HG02588 (cell line): ENCODE measurements around the gene FAM210A.
"Not testable (repeated sequence)": the region's sequence is repeated elsewhere in the genome, so short reads cannot be mapped to it uniquely, and the experiment has no call there.

ENCODE experiments used
- ATAC-seq: cut with Tn5 transposase; IDR thresholded peaks from one replicate; pipeline ENCODE4 v1.9.1; 2021; ENCODE audit warnings: mild to moderate bottlenecking, moderate library complexity; ENCODE audit not compliant: unreplicated experiment

The FAM210A gene, protein sequence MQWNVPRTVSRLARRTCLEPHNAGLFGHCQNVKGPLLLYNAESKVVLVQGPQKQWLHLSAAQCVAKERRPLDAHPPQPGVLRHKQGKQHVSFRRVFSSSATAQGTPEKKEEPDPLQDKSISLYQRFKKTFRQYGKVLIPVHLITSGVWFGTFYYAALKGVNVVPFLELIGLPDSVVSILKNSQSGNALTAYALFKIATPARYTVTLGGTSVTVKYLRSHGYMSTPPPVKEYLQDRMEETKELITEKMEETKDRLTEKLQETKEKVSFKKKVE

DNA sequence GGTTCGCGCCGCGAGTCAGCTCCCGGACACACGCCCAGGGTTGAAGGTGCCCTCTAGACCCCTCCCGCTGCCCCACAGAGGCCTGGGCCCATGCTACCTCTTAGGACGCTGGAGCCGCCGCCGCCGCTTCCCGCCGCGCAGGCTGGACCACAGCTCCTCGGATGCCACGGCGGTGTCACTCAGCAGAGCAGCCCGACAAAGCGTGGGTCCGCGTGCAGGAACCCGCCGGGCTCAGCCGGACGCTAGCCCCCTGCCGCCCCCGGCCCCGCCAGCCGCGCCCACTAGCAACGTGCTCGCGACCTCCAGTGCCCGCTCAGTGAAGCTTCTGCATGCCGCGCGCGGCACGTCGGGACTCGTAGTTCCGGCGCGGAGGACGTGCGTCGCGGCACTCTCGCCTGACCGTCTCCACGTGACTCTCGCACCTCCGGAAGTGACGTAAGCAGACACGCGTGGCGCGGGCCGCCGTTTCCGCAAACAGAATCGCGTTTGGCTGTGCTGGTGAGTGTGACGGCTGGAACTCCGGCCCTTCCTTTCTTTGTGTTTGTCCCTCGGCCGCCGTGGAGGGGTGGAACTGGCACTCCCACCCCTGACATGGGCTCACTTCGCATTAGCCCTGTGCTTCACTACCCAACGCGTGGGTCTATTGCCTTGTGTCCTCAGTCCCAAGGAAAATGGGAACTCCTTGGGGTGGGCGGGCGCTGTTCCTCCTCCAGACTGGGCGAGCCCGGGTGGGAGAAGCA lies at the start of gene FAM210A, which contains the start of gene RNMT:
Gene FAM210A (minus strand): TSS at position 327 of the 740 bp plus-strand sequence. CDS start 44,481 bp downstream, outside the sequence.
Gene RNMT (plus strand): TSS at position 442 of the 740 bp plus-strand sequence. CDS start 4,845 bp downstream, outside the sequence.
- ATAC-seq: peak; percentile 95

DNA sequence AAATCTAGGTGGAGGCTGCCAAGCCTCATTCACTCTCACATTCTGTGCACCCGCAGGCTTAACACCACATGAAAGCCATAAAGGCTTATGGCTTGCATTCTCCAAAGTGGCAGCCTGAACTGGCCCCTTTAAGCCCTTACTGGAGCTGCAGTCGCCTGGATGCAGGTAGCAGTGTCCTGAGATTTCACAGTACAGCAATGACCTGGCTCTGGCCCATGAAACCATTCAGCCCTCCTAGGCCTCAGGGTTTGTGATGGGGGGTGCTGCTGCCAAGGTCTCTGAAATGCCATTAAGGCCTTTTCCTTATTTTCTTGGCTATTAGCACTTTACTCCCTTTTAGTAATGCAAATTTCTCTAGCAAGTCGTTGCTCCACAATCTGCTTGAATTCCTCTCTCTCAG lies 48.7 kb upstream of the FAM210A start:
- ATAC-seq: no peak

DNA sequence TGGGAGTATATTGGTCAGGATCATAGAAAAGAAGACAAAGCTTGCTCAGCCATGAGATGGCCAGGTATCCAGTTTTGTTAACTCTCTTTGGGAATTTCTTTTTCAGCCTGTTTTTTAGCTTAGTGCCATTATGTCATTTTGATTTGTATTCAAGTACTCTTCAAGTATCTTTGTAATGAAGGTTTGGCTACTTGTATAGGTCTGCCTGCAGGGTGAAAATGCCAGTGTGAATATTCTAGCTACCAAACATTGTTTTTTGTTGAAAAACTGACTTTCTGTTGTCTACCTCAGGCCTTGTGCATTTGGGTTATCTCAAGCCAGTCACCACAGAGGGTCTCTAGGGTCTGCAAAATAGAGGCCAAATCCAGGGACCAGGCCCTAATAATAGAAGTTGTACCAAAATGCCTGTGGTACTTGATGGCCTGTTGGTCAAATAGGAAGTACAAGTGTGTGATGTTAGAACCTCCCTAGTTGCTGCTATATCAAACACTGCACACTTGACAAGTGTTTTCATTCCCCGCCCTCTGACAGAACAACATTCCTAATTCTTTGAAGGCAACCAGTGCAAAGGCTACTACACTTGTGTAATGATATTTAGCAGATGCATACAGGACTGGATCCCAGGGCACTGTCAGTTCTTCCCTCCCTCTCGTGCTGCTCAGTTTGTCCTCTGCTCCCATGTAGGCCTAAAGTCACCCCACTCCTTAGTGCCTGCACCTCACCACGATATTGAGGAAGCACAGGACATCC lies 36.5 kb upstream of the FAM210A start:
- no peak for ATAC-seq

DNA sequence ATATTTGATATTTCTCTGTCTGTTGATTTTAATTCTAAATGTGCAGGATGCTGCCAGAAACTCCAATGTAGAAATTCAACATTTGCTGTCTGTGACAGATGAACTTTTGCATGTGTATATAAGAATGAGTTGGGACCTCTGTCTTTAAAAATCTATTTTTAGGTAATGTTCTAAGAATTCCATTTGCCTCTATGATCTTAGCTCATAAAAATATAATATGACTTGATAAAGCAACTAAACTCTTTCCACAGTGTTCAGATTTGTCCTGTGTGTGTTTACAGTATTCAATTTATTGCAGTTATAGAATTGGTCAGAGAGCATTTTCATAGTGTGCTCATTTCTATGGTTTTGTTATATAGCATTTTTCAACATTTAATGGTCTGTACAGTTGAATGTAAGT lies 33.7 kb upstream of the FAM210A start:
- no peak for ATAC-seq

DNA sequence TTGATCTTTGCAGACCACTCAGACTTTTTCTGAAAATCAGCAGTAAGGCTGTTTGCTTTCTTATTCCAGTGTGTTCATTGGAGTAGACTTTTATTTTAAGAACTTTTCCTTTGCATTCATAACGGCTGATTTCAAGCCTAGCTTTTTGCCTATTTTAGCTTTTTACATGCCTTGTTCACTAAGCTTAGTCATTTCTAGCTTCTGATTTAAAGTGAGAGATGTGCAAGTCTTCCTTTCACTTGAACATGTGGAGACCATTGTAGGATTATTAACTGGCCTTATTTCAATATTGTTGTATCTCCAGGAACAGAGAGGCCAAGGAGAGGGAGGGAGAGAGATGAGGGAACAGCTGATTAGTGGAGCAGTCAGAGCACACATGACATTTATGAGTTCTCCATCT lies 32.3 kb upstream of the FAM210A start:
- no peak for ATAC-seq

DNA sequence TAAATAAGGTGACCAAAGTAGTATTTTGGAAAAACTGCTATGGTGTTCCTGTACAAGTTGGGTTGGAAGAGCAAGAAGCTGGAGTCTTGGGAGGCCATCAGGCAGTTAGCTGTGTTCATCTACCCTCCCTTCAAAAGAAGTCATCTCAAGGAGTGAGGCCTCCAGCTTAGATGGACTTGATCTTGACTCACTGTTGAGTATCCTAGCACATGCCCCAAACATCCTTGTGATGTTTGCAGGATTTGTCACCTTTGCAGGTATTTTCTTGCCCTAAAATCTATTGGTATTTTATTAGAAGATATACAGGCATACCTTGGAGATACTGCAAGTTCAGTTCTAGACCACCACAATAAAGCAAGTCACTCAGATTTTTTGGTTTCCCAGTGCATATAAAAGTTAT lies 30.3 kb upstream of the FAM210A start:
- no peak for ATAC-seq

DNA sequence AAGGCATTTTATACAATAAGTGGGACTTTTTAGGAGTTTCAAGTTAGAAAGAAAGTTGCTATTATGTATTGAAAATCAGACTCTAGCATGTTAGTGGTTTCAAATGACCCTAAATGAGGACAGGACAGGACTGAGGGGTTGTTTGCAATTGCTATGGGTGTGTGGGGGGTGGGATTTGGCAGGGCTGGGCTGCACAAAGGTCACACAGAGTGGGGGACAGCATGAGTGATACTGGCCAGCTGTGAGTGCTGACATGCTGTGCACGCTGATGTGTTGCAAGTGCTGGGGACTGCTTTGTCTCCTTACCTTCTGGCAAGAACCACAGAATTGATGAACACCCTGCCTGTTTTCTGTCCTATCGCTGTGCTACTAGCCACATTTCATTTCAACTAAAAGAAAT lies 29.9 kb upstream of the FAM210A start:
- no peak for ATAC-seq

DNA sequence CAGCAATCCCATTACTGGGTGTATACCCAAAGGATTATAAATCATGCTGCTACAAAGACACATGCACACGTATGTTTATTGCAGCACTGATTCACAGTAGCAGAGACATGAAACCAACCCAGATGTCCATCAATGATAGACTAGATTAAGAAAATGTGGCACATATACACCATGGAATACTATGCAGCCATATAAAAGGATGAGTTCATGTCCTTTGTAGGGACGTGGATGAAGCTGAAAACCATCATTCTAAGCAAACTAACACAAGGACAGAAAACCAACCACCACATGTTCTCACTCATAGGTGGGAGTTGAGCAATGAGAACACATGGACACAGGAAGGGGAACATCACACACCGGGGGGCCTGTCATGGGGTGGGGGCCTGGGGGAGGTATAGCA lies 25.2 kb upstream of the FAM210A start:
- ATAC-seq: not testable (repeated sequence)

DNA sequence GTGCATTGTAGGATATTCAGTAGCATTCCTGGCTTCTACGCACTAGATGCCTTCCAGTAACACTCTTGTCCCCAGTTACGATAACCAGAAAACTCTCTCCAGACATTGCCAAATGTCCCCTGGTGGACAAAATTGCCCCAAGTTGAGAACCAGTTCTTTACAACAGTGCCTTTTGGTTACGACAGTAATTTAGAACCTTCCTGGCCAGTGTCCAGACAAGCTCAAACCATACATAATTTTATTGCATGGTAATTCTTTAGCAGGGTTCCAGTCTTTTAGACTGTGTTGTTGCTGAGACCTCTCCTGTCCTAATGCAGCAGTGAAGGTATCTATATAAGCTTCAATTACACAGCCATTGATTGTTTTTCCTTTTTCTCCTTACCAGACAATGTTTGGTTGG lies 20.3 kb upstream of the FAM210A start:
- no peak for ATAC-seq

DNA sequence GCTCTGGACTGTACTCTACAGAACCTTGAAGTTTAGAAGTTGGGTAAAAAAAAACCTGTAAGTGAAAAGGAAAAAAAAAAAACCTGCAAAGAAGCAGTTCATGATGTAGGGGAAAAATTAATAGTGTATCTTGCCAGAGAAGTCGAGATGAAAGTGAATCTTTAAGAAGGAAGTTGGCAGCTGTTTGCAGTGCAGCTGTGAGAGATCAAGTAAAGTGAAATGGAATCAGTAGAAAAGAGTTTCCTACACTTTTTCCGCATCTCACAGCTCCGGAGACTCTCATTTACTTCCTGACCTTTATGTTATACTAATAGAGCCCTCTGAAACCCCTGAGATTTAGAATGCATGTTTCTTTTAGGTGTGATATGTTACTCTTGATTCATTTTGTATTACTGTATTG lies 19.3 kb upstream of the FAM210A start:
- no peak for ATAC-seq

DNA sequence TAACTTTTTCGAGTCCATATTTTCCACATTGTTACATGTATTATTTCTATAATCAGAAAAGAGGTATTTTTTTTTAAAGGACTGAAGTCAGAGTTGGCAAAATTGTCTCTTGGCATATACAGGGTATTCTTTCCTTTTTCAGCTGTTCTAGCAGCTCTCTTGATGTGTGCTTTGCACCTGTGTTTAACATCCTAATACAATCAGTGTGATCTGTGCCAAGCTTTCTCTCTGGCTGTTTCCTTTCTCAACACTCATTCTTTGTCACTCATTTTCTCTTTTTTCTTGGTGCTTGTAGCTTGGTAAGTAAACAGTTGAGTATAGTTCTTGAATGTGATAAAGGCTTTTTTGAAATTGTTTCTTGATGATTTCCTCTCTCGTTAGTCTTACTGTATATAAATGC lies 9.3 kb upstream of the FAM210A start:
- no peak for ATAC-seq

DNA sequence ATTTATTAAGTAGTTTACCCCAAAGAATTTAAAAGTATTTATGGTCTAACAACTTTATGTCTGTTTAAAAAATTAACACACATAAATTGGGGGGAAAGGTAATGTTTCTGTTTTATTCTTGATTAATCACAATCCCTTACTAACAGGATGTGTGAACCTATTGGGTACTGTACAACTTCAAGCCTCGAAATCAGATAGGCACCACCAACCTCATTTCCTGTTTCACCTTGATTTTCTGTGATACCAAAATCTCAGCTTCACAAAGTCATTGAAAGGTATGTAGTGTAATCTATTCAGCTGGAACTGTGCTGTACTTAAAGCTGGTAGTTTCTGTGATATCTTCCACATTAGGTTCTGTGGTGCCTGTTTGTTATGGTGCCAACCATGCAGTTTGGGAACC lies 4.1 kb upstream of the FAM210A start:
- ATAC-seq: no peak

DNA sequence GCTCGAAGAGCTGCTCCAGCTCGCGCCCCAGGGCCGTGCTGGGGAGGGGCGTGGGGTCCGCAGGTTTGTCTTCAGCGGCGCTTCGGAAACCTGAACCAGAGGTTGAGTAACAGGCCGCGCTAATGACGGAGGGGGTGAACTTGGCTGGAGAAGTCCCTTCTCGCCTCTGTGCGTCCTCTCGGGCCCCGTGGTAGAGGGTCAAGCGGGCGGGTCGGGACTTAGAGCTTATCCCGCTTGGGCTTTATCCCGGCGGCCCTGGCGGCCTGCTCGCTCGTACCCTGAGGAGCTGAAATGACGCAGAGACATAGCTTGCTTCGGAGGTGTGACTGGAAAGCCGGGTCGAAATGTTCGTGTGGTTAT lies 594 bp upstream of the FAM210A start:
- peak; percentile 22 for ATAC-seq

DNA sequence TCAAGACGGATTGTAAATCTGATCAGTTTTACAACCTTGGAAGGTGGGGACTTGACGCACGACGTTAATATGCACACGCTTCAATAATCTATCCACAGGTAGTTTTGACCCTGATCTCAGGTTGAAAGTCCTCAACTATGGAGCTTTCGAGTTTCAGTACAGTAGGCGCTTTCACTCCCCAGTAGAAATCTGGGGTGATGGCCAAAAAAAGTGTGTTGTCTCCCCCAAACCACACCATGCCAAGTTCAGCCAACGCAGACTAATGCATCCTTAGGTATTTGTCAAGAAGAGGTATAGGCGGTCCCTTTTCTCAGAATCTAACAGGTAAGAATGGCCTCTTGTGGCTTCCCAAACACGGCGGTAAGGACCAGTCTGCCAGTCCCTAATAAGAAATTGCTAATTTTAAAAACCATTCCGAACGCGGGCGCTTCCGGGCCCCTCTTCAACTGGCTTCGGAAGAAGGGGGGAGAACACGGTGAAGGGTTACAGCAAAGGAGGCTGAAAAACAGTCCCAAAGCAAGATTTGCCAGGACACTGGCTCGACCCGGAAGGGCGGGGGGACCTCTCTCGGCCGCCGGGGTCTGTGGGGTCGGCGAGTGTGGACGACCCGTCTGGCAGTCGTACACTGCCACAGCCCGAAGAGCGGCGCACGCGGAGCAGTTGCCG lies 659 bp downstream of the FAM210A start:
- ATAC-seq: no peak

DNA sequence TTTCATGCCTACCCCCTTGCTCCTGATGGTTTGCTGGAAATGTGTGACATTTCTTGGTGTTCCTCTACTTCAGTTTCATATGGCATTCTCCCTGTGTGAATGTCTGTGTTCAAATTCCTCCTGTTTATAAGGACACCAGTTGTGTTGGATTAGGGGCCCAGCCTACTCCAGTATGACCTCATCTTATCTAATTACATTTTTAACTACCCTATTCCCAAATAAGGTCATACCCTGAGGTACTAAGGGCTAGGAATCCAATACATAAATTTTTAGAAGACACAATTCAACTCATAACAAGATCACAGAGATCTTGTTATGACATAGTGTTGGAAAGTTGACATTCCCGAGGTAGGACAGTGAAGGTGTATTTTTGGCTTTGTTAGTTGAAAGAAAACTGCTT lies 5.5 kb downstream of the FAM210A start:
- no peak for ATAC-seq

DNA sequence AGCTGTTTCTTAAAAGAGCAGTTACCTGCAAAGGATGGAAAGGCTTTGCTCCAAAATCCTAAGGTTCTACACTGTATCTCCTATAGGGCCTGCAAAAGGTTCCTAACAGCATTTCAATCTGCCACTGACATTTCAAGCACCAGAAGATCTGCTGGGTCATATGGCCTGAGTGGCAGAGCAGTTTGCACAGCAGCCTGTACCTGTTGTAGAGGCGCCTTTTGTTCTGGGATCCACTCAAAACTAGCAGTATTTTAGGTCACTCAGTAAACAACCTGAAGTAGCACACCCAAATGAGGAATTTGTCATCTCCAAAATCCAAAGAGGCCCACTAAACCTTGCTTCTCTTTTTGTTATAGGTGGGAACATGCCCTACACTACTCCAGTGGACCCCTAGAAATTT lies 6.2 kb downstream of the FAM210A start:
- ATAC-seq: no peak

DNA sequence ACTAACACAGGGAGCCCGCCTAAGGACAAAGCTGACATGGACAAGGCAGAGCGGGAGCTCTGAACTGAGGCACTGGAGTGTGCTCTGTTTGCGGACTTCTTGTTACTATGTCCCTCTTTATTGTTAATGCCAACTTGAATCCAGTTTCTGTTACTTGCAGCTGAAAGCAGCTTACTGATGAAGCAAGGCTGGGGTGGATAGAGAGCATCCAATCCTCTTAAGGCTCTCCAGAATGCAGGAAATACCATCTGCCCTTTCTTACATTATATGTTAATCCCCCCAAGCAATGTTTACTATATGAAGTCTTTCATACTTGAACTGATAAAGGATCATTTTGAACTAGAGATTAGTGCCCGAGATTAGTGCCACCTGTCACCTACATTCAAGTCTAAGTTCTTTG lies 9.4 kb downstream of the FAM210A start:
- no peak for ATAC-seq

DNA sequence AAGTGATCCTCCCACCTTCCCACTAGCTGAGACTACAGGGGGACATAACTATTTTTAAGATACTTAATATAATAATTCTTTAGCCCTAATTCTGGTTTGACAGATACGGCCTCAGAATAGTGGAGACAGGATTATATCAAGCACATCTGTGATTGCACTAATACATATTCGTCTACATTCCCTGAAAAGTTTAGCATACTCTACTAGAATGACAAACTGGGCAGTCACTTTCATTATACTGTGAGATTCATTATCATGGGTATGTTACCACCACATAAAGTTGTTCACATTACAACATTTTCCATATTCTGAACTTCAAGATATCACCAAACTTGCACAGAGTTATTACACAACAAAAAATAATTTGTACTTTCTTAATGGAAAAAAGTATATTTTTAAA lies 11.0 kb downstream of the FAM210A start:
- ATAC-seq: no peak

DNA sequence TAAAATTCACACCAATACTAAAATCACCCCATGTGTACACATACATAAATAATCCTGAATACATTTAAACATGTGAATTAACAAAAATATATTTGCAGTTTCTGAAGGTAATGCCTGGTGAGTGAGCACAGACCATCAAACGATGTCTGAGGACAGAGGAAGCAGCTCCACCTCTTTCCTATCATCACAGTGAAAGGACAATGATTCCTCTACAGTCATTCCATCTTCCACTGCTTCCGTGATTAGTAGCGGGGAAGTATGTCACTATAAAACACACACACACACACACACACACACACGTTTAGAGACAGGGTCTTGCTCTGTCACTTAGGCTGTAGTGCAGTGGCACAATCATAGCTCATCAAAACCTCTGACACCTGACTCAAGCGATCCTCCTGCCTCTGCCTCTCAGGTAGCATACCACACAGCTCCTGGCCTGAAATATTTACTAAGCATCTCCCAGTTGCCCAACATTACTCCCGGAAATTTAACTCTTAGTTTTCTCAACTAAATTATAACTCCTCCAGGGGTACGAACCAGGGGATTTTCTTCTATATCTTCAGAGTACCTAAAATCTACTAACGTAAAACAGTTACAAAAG lies 12.8 kb downstream of the FAM210A start:
- no peak for ATAC-seq

DNA sequence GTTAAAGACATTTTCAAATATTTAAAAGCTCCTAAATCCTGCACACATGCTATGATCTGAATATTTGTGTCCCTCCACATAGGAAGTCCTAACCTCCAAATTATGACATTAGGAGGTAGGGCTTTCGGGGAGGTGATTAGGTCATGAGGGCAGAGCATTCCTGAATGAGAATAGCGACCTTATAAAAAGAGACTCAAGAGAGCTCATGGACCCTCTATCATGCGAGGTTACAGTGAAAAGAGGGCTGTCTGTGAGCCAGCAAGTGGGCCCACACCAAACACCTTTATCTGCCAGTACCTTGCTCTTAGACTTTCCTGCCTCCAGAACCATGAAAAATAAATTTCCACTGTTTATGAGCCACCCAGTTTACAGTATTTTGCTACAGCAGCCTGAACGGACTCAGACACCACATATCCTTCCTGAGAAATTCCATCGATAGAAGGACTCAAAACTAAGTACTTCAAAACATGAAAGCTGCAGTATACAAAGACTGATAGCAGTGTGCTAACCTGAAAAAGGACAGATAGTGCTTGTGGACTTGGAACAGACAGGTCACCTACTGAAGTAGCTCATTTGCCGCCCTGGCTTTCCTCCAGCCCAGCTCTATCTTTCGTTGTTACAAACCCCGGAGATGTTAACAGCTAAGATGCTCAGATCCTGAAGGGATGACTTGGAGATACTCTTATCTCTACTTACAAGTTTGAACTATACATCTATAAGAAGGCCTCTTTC lies 13.8 kb downstream of the FAM210A start:
- no peak for ATAC-seq
